H9 (cell line): ENCODE measurements around the gene SLC17A9. TPM values are rescaled to one million over a fixed set of nuclear protein-coding genes. Genes with fewer than 3 reads are reported as not detected.

ENCODE experiments used
- DNase-seq: peaks from one replicate; pipeline ENCODE4 v3.0.0-alpha.2; 2017
- H2AFZ ChIP-seq: one replicate; pipeline ENCODE4 v1.6.1; 2013; ENCODE audit warnings: mild to moderate bottlenecking, low read length, control low read depth, moderate library complexity
- H2AK5ac ChIP-seq: 2 replicates; pipeline ENCODE4 v1.6.1; 2013; ENCODE audit warnings: low read length, control low read depth, mixed read lengths; ENCODE audit not compliant: insufficient read length
- H2BK120ac ChIP-seq: one replicate; pipeline ENCODE4 v1.6.1; 2013; ENCODE audit warnings: low read depth, mild to moderate bottlenecking, low read length, control low read depth, inconsistent platforms; ENCODE audit not compliant: poor library complexity, severe bottlenecking
- H2BK12ac ChIP-seq: 2 replicates; pipeline ENCODE4 v1.6.1; 2013; ENCODE audit warnings: low read length, control low read depth, mixed read lengths, low read depth; ENCODE audit not compliant: insufficient read length
- H2BK15ac ChIP-seq: 2 replicates; pipeline ENCODE4 v1.6.1; 2013; ENCODE audit warnings: low read depth, low read length, control low read depth
- H2BK20ac ChIP-seq: one replicate; pipeline ENCODE4 v1.6.1; 2013; ENCODE audit warnings: low read depth, mild to moderate bottlenecking, low read length, control low read depth, inconsistent platforms; ENCODE audit not compliant: poor library complexity, severe bottlenecking
- H2BK5ac ChIP-seq: 2 replicates; pipeline ENCODE4 v1.6.1; 2013; ENCODE audit warnings: low read length, control low read depth, mixed read lengths; ENCODE audit not compliant: insufficient read length
- H3K14ac ChIP-seq: 2 replicates; pipeline ENCODE4 v1.6.1; 2013; ENCODE audit warnings: low read length, control low read depth; ENCODE audit not compliant: insufficient read depth
- H3K18ac ChIP-seq: 2 replicates; pipeline ENCODE4 v1.6.1; 2013; ENCODE audit warnings: low read depth, mild to moderate bottlenecking, mixed read lengths, low read length, control low read depth; ENCODE audit not compliant: insufficient read length
- H3K23ac ChIP-seq: 2 replicates; pipeline ENCODE4 v1.6.1; 2013; ENCODE audit warnings: low read length, control low read depth, mixed read lengths, low read depth; ENCODE audit not compliant: insufficient read length
- H3K23me2 ChIP-seq: 2 replicates; pipeline ENCODE4 v1.6.1; 2013; ENCODE audit warnings: low read depth, mild to moderate bottlenecking, mixed read lengths, low read length, control low read depth; ENCODE audit not compliant: insufficient read length, poor library complexity, severe bottlenecking
- H3K27ac ChIP-seq: 2 replicates; pipeline ENCODE4 v1.5.1; 2013; ENCODE audit warnings: low read length, control low read depth, mixed read lengths, low read depth; ENCODE audit not compliant: insufficient read length
- H3K27me3 ChIP-seq: 2 replicates; pipeline ENCODE4 v1.6.1; 2013; ENCODE audit warnings: low read length, control low read depth, inconsistent platforms; ENCODE audit not compliant: insufficient read depth
- H3K4ac ChIP-seq: 2 replicates; pipeline ENCODE4 v1.6.1; 2013; ENCODE audit warnings: low read depth, mild to moderate bottlenecking, control low read depth, inconsistent platforms, low read length, moderate library complexity
- H3K4me1 ChIP-seq: 2 replicates; pipeline ENCODE4 v1.6.1; 2013; ENCODE audit warnings: low read length, control low read depth, inconsistent platforms; ENCODE audit not compliant: insufficient read depth
- H3K4me2 ChIP-seq: 2 replicates; pipeline ENCODE4 v1.6.1; 2013; ENCODE audit warnings: low read length, control low read depth, mixed read lengths; ENCODE audit not compliant: insufficient read length, insufficient read depth
- H3K56ac ChIP-seq: 2 replicates; pipeline ENCODE4 v1.6.1; 2013; ENCODE audit warnings: low read depth, mild to moderate bottlenecking, mixed read lengths, low read length, control low read depth; ENCODE audit not compliant: insufficient read length
- H3K79me1 ChIP-seq: 2 replicates; pipeline ENCODE4 v1.6.1; 2013; ENCODE audit warnings: low read depth, mild to moderate bottlenecking, moderate library complexity, low read length, control low read depth, inconsistent platforms; ENCODE audit not compliant: insufficient read depth, poor library complexity, severe bottlenecking
- H3K79me2 ChIP-seq: 2 replicates; pipeline ENCODE4 v1.6.1; 2013; ENCODE audit warnings: low read length, control low read depth, inconsistent platforms; ENCODE audit not compliant: insufficient read depth
- H3K9ac ChIP-seq: 2 replicates; pipeline ENCODE4 v1.6.1; 2013; ENCODE audit warnings: low read length, control low read depth, mixed read lengths; ENCODE audit not compliant: insufficient read length; ENCODE audit errors: extremely low read depth
- H3K9me3 ChIP-seq: one replicate; pipeline ENCODE4 v1.6.1; 2013; ENCODE audit warnings: low read depth, low read length, inconsistent platforms; ENCODE audit not compliant: control insufficient read depth
- H3T11ph ChIP-seq: one replicate; pipeline ENCODE4 v1.6.1; 2013; ENCODE audit warnings: mild to moderate bottlenecking, low read length, control low read depth, inconsistent platforms
- H4K20me1 ChIP-seq: one replicate; pipeline ENCODE4 v1.6.1; 2013; ENCODE audit not compliant: control insufficient read depth, insufficient read length, insufficient read depth
- H4K5ac ChIP-seq: 2 replicates; pipeline ENCODE4 v1.6.1; 2013; ENCODE audit warnings: low read depth, mild to moderate bottlenecking, mixed read lengths, low read length, control low read depth; ENCODE audit not compliant: insufficient read length
- H4K8ac ChIP-seq: replicated peaks from 2 replicates; pipeline ENCODE4 v1.6.1; 2013; ENCODE audit warnings: low read length, control low read depth, mixed read lengths, low read depth; ENCODE audit not compliant: insufficient read length
- H4K91ac ChIP-seq: 2 replicates; pipeline ENCODE4 v1.6.1; 2013; ENCODE audit warnings: low read depth, mild to moderate bottlenecking, moderate library complexity, mixed read lengths, low read length, control low read depth; ENCODE audit not compliant: insufficient read length
- H3K27ac Mint-ChIP-seq, 3 experiments: 2 replicates in 2 of 3; 3 replicates in 1 of 3; pipeline ENCODE4 v1.8.0; 2020 to 2021; ENCODE audit warnings: mixed read lengths in 3 of 3, mild to moderate bottlenecking in 1 of 3, moderate library complexity in 1 of 3
- H3K27me3 Mint-ChIP-seq: 2 replicates; pipeline ENCODE4 v1.8.0; 2021; ENCODE audit warnings: low read depth, mild to moderate bottlenecking, moderate library complexity, mixed read lengths
- H3K36me3 Mint-ChIP-seq, 3 experiments: 2 replicates in 2 of 3; 3 replicates in 1 of 3; pipeline ENCODE4 v1.8.0; 2020 to 2021; ENCODE audit warnings: low read depth in 3 of 3, mixed read lengths in 3 of 3; ENCODE audit not compliant: insufficient read depth in 1 of 3
- H3K4me1 Mint-ChIP-seq, 2 experiments: 2 replicates each; pipeline ENCODE4 v1.8.0; 2020; ENCODE audit warnings: mixed read lengths in 2 of 2
- H3K4me3 Mint-ChIP-seq, 2 experiments: 2 replicates in 1 of 2; 3 replicates in 1 of 2; pipeline ENCODE4 v1.8.0; 2020 to 2021; ENCODE audit warnings: mild to moderate bottlenecking in 2 of 2, mixed read lengths in 2 of 2, moderate library complexity in 1 of 2
- H3K9me3 Mint-ChIP-seq, 2 experiments: 2 replicates in 1 of 2; 3 replicates in 1 of 2; pipeline ENCODE4 v1.8.0; 2020; ENCODE audit warnings: mild to moderate bottlenecking in 2 of 2, mixed read lengths in 2 of 2, moderate library complexity in 1 of 2
- CTCF ChIP-seq: fragments of 200-600 bp; sonication (generic); conservative IDR thresholded peaks from 3 replicates; pipeline ENCODE4 v1.8.0; 2021; ENCODE audit warnings: antibody characterized with exemption, mild to moderate bottlenecking
- WGBS: extraction: QIAGEN DNeasy Blood & Tissue Kit; methylation state at CpG from one replicate; pipeline ENCODE4 v1.1.7; 2013; ENCODE audit warnings: missing lambda C conversion rate, low lambda C conversion rate, mixed read lengths; ENCODE audit not compliant: insufficient read length; ENCODE audit errors: extremely low coverage; 5-methylcytosine and 5-hydroxymethylcytosine counted together
- total RNA-seq: library from RNA; stranded (reverse); gene quantifications from 2 replicates; pipeline ENCODE4 v1.2.1, GENCODE V29; 2021

Gene SLC17A9
- total RNA-seq, 1 experiment from 2014 or later = 20.9 TPM

- H4K20me1 ChIP-seq = peaks cover 12% of the 10 kb centered on the region
- peaks cover 56 to 60% of the 10 kb centered on the region in 2 experiments for H3K4me1 Mint-ChIP-seq
Observed at GRCh38 chr20:62926229-62927127, 26.0 kb upstream of the SLC17A9 start, which contains the start of gene DIDO1. TSS of gene DIDO1 (minus strand) at chr20:62926505.

More at GRCh38 chr20:62926229-62927127, 26.0 kb upstream of the SLC17A9 start, which contains the start of gene DIDO1:
- peaks cover 0 to 4% (median 2%) of the 10 kb centered on the region in 3 experiments; a peak in 4 of 7 replicates for H3K36me3 Mint-ChIP-seq
- H2BK120ac ChIP-seq = no peak within 1 kb of the TSS
- no CpG with 5 or more reads among the region's 92 CpGs for whole genome bisulfite sequencing
- H2BK5ac ChIP-seq = peak within 1 kb of the TSS; percentile 57
- no peaks in the 10 kb centered on the region for H3K9me3 ChIP-seq
- H3K27me3 ChIP-seq = no peaks in the 10 kb centered on the region
- peak within 1 kb of the TSS; percentile 93 to 97 (median 96) for H3K27ac Mint-ChIP-seq
- H3K4me2 ChIP-seq = peak within 1 kb of the TSS; percentile 100
- peak within 1 kb of the TSS; percentile 92 to 97 for H3K4me3 Mint-ChIP-seq
- H3K27ac ChIP-seq = peak within 1 kb of the TSS; percentile 99
- peaks cover 38% of the 10 kb centered on the region for H3K23me2 ChIP-seq
- no peak within 1 kb of the TSS for H4K91ac ChIP-seq
- H3K9ac ChIP-seq = peak within 1 kb of the TSS; percentile 94
- H3K27me3 Mint-ChIP-seq = no peaks in the 10 kb centered on the region
- H3K9me3 Mint-ChIP-seq = no peaks in the 10 kb centered on the region
- no peak within 1 kb of the TSS for H3T11ph ChIP-seq
- no peak within 1 kb of the TSS for H2BK20ac ChIP-seq
- no peak within 1 kb of the TSS for H3K56ac ChIP-seq
- no peak within 1 kb of the TSS for H2AFZ ChIP-seq
- peak; percentile 84 for DNase-seq
- H3K4me1 ChIP-seq = peaks cover 13% of the 10 kb centered on the region
- peak within 1 kb of the TSS; percentile 53 for H4K5ac ChIP-seq
- no peak within 1 kb of the TSS for H3K4ac ChIP-seq
- TF ChIP-seq CTCF = peak; percentile 67
- H2AK5ac ChIP-seq = no peak within 1 kb of the TSS
- H2BK12ac ChIP-seq = no peak within 1 kb of the TSS
- H3K18ac ChIP-seq = peak within 1 kb of the TSS; percentile 86
- H3K79me2 ChIP-seq = peaks cover 60% of the 10 kb centered on the region
- H3K23ac ChIP-seq = no peak within 1 kb of the TSS
- H3K79me1 ChIP-seq = no peaks in the 10 kb centered on the region
- peak within 1 kb of the TSS; percentile 9 for H4K8ac ChIP-seq
- H3K14ac ChIP-seq = peak within 1 kb of the TSS; percentile 96
- no peak within 1 kb of the TSS for H2BK15ac ChIP-seq
